GM18517 (cell line): ENCODE results near the gene SLC39A13.
A peak's percentile ranks its signal among the peaks of the same experiment; 100 is the strongest.

Experiments used
- ATAC-seq: cut with Tn5 transposase; IDR thresholded peaks from one replicate; pipeline ENCODE4 v1.9.1; 2021; ENCODE audit warnings: mild to moderate bottlenecking, moderate library complexity; ENCODE audit not compliant: unreplicated experiment

Gene SLC39A13

DNA sequence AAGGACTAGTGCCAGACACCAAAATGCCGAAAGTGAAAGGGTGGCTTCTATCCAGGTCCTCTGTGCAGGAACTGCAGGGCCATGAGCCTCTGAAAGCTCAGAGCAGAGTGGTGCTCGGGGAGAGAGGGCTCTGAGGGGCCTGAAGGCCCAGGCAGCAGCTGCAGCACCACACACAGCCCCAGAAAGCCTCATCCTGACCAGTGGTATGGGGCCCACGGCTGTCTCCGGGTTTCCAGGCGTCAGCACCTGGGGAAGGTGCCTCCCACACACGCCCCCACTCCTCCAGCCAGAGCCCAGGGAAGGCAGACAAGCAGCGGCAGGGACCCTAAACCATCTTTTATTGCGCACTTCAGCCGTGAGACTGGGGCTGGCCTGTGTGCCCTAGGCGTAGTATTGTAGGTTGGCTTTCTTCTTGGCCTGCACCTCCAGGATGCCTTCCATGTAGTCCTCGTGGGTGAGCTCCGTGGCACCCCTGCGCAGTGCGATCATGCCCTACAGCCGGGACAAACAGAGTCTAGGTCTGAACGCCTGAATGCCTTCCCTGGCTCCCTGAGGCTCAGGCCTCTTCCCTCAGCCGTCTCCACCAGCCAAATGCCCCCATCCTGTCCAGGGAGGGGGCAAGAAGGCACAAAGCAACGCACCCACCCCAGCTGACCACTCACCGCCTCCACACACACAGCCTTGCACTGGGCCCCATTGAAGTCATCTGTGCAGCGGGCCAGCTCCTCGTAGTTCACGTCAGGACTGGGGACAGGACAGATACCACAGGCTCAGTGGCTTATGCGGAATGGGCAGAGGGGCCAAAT, 10.3 kb downstream of the SLC39A13 start:
- no peak for ATAC-seq

DNA sequence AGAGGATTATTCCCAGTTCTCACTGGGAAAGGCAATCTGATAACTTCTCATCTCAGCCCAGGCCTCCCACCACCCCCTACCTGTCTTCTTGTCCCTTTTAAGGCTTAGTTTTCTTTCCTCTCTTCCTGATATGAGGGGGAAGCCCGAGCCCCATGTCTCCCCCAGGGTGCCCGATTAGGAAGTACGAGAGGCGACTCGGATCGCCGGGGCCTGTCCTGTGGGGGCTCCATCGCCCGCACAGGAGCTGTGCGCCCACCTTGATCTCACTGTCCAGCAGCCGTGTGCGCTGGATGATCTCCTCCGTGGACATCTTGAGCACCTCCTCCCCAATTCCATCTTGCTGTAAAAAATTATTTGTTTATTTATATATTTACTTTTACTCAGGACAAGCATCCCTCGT, 17.2 kb downstream of the SLC39A13 start:
- ATAC-seq = no peak

DNA sequence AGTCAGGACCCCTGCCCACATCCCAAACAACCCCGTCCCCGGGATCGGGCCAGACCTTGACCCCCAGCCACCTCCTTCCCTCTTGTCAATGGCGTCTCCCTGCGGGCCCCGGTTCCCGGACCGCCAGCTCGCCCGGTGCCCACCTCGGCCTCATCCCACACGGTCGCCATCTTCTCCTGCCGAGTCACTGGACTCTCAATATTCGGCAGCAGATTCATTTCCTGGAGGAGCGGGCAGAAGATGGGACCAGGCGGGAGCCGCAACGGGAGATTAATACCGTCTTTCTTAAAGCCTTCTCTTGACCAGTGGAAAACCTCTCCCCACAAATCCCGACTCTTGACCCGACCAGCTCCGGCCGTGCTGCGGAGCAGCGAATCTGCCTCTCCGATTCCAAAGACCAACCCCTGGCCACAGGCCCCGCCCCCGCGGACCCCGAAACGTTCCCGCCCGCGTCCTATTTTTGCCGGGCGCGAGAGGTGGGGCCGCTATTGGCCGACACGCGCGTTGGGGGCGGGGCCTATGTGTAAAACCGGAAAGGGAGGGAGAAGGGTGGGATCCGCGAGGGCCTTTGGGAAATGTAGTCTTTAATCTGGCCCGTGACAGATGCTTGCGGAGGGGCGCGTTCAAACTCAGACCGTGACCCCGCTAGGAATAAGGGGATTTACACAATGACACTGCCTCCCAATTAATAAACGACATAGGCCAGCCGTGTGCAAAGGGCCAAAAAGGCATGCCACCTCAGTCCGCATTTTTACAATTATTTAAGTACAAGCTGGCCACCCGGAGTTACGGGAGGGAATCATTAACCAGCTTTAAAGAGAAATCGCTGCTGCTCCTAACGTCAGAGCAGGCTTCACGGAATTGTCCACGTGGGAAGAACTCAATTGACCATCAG, 17.9 kb downstream of the SLC39A13 start, which contains the start of gene PSMC3:
Gene PSMC3, minus strand, starts transcription at position 378 of the 895 bp plus-strand sequence. Its CDS starts 160 bp downstream, at position 218.
- peak; percentile 89 for ATAC-seq

DNA sequence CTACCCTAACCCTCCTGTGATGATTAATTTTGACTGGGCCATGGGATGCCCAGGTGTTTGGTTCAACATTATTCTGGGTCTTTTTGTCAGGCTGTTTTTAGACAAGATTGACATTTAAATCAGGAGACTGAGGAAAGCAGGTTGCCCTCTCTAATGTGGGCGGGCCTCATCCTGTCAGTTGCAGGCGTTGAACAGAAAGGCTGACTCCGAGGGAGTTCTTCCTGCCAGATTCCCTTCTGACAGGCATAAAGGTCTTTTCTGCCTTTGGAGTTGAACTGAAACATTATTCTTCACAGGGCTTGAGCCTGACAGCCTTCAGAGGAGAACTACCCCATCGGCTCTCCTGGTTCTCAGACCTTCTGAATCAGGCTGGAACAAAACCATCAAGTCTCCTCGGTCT, 22.1 kb downstream of the SLC39A13 start:
- ATAC-seq = no peak

DNA sequence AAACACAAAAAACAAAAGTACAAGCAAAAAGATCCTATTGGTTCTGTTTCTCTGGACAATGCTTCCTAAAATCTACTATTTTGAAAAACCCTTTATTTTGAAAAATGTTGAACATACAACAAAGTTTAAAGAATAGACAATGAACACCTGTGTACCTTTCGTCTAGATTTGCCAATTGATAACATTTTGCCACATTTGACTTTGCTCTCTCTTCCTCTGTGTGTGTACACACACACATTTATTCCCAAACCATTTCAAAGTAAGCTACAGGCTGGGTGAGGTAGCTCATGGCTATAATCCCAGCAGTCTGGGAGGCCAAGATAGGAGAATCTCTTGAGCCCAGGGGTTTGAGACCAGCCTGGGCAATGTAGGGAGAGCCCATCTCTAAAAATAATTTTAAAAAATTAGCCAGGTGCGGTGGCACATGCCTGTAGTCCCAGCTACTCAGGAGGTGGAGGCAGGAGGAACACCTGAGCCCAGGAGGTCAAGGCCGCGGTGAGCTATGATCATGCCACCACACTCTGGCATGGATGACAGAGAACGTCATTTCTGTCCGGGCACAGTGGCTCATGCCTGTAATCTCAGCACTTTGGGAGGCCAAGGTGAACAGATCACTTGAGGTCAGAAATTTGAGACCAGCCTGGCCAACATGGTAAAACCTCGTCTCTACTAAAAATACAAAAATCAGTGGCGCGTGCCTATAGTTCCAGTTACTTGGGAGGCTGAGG, 23.1 kb downstream of the SLC39A13 start:
- ATAC-seq = no peak

DNA sequence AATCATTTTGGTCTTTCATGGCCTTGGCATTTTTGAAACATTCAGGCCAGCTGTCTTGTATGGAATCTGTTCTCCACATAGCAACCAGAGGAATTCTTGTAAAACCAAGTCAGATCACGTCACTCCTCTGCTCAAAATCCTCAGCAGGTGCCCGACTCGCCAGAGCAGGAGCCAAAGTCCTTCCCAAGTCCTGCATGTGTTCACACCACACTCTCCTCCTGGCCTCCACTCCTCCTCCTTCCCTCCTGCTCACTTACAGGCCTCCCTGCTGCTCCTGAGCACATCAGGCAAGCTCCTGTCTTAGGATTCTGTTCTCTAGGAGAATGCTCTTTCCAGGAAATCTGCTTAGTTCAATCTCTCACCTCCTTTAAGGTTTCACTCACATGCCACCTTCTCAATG, 24.8 kb downstream of the SLC39A13 start:
- ATAC-seq = no peak

GRCh38 chr11:47434011-47434786, 25.8 kb downstream of the SLC39A13 start:
- no peak for ATAC-seq

DNA sequence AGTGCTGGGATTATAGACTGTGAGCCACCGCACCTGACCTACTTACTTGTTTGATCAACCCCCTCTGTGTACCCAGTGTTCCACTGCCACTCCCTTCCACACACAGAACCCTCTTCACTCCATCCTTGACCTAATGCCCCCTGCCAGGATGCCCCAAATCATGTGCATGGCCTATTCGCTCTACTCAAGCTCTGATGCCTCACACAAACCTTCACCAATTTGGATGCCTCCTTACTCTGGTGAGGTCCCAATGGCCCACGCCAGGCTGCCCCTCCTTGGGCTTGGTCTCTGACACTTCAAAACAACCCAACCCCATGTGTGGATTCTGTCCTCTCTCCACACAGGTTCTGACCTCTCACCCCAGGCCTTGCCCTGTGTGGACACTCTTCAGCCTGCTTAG, 27.3 kb downstream of the SLC39A13 start:
- ATAC-seq = no peak

GRCh38 chr11:47436726-47437125, 28.3 kb downstream of the SLC39A13 start:
- ATAC-seq = no peak

GRCh38 chr11:47437218-47437745, 28.9 kb downstream of the SLC39A13 start:
- no peak for ATAC-seq

DNA sequence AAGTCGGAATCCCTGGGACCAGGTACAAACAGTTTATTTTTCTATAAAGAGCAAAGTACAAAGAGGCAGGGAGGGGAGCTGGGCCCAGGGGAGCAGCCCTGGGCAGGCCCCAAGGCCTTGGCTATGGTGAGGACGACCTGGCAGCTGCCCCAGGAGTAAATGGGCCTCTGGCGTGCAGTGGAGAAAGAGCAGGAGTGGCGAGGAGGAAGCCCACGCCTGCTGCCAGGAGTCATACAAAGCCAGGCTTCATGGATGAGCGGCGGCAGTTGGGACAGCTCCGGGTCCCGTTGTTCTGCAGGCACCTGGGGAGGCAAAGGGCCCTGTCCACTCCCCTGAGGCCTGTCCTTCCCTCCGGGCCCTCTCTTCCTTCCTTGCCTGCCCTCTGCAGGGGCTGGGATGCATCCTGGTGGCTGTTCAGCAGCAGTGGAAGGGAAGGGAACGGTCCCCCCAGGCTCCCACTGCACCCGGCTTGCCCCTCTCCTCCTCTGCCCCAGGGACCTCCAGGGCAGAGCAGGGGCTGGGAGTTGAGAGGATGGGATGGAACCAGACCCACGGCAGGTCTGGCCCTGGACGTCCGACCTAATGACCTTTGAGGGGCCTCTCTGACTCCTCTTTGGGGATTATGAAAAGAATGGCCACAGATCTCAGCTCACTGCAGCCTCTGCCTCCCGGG, 29.5 kb downstream of the SLC39A13 start:
- no peak for ATAC-seq

DNA sequence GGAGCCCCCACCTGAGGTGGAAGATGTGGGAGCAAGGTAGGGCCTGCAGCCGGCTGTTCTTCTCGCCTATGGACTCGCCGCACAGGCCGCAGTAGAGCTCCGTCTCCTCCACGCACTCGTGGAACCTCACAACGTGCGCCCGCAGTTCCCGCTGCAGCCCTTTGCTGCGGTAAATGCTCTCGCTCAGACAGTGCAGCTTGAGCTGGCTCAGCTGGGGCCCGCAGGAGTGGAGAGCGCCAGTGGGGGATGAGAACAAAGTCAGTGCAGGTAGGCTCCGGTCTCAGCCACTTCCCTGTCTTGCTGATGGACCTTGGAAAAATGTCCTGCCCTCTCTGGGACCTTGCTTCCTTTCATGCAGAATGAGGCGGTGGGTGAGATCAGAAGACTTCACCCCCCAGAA, 30.3 kb downstream of the SLC39A13 start:
- no peak for ATAC-seq

DNA sequence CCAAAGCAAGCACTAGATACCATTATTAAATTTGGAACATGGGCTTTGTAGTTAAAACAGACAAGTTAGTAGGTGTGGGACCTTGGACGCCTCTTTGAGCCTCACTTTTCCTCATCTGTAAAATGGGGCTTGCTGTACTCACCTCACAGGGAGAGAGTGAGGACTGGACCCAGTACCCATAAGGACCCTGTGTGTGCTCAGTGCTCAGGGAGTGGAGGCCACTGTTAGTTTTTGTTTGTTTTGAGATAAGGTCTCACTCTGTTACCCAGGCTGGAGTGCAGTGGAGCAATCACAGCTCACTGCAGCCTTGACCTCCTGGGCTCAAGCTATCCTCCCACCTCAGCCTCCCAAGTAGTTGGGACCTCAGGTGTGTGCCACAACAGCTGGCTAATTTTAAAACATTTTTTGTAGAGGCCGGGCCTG, 31.7 kb downstream of the SLC39A13 start:
- no peak for ATAC-seq

DNA sequence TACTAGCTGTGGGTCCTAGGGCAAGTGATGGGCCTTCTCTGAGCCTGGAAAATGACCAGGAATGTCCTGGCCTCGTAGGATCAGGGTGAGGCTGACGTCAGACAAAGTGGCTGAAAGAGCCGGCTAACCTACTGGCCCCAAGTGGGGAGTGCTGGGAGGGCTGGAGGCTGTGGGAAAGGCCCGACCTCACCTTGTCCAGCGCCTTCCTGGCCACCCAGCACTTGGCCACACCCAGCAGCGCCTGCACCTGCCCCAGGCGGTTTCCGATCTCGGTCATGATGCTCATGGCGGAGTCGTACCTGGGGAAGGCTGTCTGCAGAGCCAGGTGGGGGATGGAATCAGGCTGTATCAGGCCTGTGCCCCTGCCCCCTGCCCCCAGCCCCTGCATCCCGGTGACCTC, 33.0 kb downstream of the SLC39A13 start:
- no peak for ATAC-seq

GRCh38 chr11:47442514-47442913, 34.1 kb downstream of the SLC39A13 start:
- no peak for ATAC-seq

GRCh38 chr11:47443028-47443700, 34.8 kb downstream of the SLC39A13 start:
- no peak for ATAC-seq

- no peak for ATAC-seq
These were observed 35.4 kb downstream of the SLC39A13 start for GRCh38 chr11:47443817-47444216.

DNA sequence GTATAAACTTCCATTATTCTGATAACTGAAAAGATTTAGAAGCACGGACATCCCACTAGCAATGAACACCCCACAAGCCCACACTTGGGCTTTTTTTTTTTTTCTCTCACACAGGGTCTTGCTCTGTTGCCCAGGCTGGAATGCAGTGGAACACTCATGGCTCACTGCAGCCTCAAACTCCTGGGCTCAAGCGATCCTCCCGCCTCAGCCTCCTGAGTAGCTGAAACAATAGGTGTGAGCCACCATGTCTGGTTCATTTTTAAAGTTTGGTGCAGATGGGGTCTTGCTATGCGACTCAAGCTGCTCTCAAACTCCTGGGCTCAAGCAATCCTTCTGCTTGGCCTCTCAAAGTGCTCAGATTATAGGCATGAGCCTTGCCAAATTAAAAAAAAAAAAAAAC, 37.5 kb downstream of the SLC39A13 start:
- no peak for ATAC-seq

- ATAC-seq = no peak
These were observed 38.4 kb downstream of the SLC39A13 start for GRCh38 chr11:47446833-47447232.
